Hindlimb muscle (tissue), 1 donor: ENCODE measurements around the gene AP2A1. TPM values are rescaled to one million over a fixed set of nuclear protein-coding genes. Genes with fewer than 3 reads are reported as not detected.
A peak's percentile ranks its signal among the peaks of the same experiment; 100 is the strongest.

ENCODE experiments used
- DNase-seq: peaks from one replicate; pipeline ENCODE4 v3.0.0-alpha.2; 2013
- polyA plus RNA-seq: library from polyadenylated mRNA; unstranded; fragments of 120-200 nt; gene quantifications from one replicate; pipeline ENCODE4 v1.2.1, GENCODE V29; 2013; ENCODE audit not compliant: insufficient read length

AP2A1 gene
- polyA plus RNA-seq, 1 donor: 68.3 TPM

DNA sequence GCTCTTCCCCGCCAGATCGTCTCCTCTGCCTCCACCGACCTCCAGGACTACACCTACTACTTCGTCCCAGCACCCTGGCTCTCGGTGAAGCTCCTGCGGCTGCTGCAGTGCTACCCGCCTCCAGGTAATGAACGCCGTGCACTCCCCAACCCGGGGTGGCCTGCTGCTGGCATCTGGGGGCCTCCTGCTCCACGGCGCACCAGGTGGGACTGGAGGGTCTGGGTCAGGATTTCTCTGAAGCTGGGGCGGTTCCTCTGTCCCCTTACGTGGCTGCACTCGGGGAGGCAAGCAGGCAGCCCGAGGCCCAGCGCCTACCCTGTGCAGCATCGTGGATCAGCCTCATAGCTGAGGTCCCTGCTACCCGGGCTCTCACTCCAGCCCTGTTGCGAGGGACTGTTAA lies 28.8 kb downstream of the AP2A1 start:
- no peak for DNase-seq

DNA sequence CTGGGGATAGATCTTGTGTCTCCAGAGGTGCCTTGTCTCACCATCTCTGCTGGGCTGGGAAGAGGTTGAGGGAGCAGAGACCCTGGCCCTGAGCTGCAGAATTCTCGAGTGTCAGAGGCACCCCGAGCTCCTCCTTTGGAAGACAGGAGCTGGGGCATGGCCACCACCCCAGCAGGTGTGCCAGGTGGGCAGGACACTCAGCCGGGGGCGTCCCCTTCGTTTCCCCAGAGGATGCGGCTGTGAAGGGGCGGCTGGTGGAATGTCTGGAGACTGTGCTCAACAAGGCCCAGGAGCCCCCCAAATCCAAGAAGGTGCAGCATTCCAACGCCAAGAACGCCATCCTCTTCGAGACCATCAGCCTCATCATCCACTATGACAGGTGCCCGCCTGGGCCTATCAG lies 31.8 kb downstream of the AP2A1 start:
- DNase-seq: no peak

DNA sequence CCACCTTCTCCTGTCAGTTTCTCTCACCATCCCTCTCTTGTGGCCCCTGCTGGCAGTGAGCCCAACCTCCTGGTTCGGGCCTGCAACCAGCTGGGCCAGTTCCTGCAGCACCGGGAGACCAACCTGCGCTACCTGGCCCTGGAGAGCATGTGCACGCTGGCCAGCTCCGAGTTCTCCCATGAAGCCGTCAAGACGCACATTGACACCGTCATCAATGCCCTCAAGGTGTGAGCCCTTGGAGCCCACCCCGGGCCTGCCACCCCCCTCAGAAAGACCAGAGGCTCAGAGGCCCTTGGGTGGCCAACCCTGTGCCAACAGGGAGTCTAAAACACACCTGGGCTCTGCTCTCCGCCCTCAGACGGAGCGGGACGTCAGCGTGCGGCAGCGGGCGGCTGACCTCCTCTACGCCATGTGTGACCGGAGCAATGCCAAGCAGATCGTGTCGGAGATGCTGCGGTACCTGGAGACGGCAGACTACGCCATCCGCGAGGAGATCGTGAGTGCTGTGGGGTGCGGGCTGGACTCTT lies 32.5 kb downstream of the AP2A1 start:
- no peak for DNase-seq

DNA sequence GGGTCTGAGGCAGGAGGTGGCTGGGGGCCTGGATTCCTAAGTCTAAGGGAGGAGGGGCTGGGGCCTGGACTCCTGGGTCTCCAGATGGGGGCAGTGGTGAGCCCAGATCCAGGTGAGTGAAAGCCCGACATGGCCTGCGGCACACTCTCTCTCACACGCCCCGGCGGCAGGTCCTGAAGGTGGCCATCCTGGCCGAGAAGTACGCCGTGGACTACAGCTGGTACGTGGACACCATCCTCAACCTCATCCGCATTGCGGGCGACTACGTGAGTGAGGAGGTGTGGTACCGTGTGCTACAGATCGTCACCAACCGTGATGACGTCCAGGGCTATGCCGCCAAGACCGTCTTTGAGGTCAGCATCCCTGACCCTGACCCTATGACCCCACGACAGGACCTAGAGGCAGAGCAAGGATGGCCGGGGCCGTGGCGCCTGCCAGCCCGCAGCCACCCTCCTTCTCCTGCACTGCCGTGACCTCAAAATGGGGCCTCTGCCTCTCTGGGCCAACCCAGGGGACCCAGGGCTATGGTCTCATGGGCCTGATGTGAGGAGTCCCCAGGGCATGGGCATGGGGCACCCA lies 33.1 kb downstream of the AP2A1 start:
- no peak for DNase-seq

DNA sequence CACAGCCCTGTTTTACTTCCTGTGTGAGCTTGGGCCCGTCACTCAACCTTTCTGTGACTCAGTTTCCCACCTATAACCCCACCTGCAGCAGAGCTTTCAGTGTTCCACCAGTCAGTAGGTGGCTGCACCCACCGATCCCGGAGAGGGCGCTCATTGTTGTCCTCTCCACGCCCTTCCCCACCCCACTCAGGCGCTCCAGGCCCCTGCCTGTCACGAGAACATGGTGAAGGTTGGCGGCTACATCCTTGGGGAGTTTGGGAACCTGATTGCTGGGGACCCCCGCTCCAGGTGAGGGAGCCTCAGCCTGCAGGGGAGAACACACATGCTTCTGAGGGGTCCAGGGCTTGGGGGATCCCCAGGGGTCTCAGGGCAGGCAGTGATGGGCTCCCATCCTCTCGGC lies 34.0 kb downstream of the AP2A1 start:
- no peak for DNase-seq

DNA sequence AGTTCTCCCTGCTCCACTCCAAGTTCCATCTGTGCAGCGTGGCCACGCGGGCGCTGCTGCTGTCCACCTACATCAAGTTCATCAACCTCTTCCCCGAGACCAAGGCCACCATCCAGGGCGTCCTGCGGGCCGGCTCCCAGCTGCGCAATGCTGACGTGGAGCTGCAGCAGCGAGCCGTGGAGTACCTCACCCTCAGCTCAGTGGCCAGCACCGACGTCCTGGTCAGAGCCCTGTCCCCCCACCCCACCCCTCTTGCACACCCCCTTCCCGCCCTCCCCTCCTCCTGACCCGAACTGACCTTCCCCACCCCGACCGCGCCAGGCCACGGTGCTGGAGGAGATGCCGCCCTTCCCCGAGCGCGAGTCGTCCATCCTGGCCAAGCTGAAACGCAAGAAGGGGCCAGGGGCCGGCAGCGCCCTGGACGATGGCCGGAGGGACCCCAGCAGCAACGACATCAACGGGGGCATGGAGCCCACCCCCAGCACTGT lies 34.6 kb downstream of the AP2A1 start:
- no peak for DNase-seq

DNA sequence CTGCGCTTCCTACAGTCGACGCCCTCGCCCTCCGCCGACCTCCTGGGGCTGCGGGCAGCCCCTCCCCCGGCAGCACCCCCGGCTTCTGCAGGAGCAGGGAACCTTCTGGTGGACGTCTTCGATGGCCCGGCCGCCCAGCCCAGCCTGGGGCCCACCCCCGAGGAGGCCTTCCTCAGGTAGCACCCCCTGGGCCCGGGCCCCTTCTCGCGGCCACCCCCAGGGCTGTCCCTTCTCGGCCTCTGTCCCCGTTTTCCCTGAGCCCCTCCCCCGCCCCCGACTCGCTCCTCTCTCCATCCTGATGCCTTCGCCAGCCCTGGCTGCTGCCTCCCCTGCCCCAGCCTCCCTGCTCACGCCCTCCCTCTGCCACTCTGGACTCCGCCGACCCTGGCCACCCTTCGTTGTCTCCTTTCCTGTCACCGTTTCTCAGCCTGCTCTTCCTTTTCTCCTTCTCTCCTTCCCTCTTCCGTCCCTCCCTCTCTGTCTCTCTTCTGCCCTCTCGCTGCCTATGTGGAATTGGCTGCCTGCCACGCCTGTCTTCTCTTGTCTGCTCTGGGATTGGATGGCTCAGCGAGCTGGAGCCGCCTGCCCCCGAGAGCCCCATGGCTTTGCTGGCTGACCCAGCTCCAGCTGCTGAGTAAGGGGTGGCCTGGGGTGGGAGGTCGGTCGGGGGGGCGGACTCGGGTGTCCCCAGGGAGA lies 35.3 kb downstream of the AP2A1 start:
- DNase-seq: peak; percentile 90

DNA sequence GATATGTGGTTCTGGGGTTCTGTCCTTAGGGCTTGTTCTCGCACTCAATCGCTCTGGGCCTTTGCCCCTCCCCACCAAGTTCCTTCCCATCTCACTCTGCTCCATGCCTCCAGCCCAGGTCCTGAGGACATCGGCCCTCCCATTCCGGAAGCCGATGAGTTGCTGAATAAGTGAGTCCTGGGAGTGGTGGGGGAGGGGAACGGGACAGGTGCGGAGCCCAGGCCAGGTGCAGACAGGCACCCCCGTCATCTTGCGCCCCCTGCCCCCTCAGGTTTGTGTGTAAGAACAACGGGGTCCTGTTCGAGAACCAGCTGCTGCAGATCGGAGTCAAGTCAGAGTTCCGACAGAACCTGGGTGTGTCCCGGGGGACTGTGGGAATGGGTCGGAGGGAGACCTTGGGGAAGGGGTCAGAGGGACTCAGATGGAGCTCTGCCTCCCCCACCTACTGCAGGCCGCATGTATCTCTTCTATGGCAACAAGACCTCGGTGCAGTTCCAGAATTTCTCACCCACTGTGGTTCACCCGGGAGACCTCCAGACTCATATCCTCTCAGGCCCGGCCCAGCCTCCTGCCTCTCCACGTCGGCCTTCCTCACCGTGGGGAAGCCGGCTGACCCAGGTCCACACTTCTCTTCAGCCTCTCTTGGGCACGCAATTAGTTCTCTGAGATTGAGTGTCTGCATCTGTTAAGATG lies 36.2 kb downstream of the AP2A1 start:
- no peak for DNase-seq

DNA sequence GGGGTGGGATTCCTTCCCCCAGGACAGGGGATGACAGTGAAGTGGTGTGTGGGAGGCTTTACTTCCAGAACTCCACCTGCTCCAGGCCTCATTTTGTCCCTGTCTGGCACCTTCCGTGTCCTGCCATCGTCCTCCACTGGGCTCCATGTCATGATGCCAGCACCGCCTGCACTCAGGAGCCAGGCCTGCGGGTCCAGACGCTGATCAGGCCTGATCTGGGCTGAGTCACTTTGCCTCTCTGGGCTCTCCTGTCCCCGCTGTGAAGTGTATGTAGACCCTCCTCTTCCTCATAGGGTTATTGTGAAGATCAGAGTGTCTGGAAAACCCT lies 36.7 kb downstream of the AP2A1 start:
- no peak for DNase-seq

DNA sequence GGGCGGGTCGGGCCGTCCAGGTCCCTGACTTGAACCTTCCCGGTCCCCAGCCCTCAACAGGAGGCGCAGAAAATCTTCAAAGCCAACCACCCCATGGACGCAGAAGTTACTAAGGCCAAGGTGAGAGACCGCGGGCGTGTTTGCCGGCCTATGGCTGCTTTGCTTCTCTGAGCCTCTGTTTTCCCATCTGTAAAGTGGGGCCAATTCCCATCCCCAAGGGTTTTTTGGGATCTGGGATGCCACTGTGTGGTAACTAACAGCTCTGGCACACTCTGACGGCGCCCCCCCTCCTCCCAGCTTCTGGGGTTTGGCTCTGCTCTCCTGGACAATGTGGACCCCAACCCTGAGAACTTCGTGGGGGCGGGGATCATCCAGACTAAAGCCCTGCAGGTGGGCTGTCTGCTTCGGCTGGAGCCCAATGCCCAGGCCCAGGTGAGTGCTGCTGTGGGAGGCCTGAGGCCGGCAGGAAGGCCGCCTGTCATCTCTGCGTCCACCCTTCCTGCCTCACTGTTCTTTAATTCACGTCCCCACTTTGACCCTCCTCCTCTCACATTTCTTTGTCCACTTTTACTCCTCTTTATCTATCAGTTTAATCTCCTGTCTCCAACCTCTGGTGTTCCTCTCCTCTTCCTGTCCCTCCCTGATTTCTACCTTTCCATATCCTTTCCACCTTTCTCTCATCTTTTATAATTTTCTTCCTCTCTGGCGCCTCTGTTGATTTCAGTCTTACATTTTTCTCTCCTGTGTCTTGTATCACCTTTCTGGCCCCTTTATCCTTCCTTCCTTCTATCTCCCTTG lies 39.2 kb downstream of the AP2A1 start:
- DNase-seq: no peak

DNA sequence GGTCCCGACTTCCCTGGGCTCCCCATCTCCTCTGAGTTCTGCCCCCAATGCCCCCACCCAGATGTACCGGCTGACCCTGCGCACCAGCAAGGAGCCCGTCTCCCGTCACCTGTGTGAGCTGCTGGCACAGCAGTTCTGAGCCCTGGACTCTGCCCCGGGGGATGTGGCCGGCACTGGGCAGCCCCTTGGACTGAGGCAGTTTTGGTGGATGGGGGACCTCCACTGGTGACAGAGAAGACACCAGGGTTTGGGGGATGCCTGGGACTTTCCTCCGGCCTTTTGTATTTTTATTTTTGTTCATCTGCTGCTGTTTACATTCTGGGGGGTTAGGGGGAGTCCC lies 39.8 kb downstream of the AP2A1 start:
- no peak for DNase-seq

DNA sequence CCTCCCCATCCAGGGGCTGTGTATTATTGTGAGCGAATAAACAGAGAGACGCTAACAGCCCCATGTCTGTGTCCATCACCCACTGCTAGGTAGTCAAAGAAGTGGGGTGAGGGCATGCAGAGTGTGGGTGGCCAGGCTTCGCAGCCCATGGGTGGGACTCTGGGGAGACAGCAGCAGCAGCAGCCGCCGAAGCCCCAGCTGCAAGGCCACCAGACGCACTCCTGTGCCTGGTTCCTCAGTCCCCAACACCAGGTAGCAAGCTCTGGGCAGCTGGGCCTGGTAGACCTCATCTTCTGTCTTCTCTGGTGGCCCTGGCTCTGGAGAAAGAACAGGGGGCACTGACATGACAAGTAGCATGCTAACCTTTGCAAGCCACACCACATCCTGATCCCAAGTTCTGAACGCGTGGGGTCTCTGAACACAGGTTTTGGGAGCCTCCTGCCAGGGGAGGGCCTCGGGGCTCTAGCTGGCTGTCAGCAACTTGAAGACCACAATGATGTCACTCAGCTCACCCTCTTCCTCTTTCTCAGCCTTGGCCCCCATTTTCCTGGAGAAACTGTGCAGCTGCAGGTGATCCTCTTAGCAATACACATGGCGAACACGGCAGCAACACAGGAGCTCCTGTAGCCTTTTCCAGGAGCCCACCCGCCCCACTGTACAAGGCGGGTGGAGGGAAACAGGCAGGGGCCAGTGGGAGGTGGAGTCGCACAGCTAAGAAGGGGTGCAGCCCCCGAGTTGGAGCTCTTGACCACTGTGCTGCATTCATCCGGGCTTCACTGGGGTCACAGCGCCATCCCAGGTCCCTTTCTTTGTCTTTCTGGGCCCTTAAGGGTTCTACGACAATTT lies 40.5 kb downstream of the AP2A1 start:
- no peak for DNase-seq

DNA sequence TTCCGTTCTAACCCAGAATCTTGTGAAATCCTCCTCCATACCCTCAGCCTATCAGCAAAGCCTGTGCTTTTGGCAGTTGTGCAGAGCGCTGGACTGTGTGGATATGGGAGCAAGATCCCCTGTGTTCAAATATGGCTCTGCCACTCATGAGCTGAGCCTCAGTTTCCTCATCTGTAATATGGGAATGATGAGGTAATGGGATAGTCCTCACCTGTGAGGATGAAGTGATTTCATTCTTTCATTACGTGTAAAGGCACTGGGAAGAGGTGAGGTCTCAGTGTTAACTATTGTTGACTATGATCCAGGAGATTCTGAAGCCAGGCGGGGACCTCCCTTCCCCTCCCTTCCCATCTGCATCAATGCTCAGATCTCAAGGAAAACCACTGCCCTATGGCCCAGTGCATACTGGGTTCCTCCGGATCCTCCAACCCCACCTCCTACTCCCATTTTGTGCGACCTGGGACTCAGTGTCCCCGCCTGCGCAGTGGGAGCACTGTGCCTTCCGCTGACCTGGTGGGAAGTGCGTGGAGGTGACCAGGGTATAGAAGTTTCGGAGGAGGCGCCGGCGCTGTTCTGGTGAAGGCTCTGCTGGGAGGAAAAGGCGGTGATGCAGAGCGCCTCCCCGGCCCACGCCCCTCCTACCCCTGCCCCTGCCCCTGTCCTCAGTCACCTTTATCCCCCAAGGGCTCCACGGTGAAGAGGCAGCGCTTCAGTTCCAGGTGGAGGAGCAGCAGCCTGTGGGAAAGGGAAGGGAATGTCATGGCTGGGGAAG lies 41.3 kb downstream of the AP2A1 start:
- no peak for DNase-seq

DNA sequence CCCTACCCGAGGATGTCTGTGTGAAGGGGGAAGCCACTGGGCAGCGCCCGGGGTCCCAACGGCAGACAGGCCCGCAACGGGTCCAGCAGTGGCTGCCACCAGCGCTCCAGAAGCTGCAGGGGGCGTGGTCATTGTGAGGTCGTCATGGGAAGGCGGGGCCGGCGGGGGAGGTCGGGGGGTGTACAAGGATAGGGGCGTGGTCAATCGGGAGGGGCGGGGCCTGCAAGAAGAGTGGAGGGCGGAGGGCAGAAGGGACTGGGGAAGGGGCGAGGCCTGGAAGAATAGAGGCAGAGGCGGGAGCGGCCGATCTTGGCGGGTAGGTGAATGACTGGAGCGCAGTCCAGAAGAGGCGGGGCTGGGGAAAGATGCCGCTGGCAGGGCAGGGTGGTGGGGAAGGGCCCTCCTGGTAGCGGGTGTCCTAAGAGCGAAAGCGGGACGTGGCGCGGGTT lies 41.9 kb downstream of the AP2A1 start:
- peak; percentile 89 for DNase-seq

DNA sequence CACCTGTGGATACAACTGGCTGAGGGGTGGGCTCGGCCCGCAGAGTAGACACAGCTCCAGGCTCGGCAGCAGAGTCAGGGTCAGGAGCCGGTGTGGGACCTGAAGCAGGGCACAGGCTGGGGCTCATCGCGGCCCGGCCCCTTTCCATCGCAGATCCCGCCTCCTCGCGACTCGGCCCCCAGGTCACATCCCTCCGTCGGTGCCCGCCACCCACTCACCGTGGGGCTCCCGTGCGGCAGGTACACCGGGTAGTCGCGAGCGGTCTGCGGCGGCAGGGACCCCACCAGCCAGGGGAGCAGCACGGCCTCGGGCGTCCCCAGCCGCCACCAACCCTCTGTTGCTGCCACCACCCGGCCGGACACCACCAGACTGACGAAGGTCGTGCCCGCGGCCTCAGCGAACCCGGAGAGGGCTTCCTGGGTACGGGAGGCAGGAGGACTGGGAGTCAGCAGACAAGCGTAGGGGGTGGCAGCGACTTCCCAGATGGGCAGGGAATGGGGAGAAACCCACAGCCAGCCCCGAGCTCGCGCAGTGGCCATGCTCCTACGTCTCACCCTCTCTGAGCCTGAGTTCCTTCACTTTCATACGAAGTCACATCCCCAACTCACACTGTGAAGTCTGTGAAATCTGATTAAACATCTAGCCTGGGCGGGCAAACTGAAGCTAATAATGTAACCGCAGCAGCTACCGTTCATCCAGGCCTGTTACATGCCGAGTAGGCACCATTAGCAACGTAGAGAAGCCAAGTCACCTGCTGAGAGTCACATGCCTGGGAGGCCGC lies 42.5 kb downstream of the AP2A1 start:
- no peak for DNase-seq

DNA sequence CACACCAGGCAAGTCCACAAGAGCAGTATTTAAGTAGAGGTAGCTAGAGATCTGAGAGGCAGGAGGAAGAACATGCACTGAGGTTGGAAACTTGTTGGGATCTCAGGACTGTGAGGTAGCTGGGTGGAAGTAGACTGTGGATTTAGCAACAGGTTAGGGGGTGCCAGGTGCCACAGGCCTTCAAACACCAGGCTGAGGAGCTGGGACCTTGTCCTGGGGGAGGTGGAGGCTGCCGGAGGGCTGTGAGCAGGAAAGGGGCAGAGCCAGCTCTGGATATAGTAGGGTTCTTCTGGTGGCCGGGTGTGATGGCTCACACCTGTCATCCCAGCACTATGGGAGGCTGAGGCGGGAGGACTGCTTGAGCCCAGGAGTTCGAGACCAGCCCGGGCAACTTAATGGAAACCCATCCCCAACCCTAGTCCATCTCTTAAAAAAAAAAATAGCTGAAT lies 43.2 kb downstream of the AP2A1 start:
- no peak for DNase-seq

DNA sequence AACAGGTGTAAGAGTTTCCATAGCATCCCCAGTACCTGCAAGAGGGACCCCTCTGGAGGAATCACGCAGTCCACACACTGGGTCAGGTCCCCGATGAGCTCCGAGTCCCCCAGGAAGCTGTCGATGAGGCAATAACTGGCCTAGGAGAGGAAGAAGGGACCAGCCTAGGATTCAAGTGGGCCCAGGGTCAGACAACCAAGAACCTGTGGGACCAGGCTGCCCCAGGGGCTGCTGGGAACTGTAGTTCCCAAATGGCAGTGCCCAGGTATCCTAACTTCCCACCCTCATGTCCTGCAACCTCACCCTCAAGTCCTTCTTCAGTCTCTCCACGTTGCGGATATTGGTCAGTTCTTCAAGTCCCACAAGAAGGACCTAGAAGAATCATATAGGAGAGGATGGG lies 44.5 kb downstream of the AP2A1 start:
- DNase-seq: no peak

DNA sequence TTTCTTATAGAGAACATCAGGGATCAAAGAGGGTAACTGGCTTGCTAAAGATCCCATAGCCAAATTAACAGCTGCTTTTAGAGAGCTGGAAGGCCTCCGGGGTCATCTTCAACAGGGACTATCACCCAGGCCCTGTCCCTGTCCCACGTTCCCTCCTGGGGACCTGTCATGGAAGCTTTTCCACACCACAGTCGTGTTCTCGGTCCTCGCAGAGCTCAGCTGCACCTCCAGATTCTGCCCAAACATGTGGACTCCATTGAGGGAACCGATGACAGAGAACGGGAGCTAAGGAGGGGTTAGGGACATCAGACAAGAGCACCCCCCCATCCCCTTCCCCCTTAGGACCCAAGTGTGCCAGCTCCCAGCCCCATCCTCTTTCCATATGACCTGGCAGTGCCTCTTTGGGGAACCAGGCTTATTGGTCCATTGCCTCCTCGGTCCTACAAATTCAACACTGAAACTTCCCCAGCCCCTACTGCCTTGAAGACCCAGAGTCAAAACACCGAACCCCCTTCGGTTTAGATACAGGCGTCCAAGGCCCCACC lies 45.7 kb downstream of the AP2A1 start:
- DNase-seq: no peak

DNA sequence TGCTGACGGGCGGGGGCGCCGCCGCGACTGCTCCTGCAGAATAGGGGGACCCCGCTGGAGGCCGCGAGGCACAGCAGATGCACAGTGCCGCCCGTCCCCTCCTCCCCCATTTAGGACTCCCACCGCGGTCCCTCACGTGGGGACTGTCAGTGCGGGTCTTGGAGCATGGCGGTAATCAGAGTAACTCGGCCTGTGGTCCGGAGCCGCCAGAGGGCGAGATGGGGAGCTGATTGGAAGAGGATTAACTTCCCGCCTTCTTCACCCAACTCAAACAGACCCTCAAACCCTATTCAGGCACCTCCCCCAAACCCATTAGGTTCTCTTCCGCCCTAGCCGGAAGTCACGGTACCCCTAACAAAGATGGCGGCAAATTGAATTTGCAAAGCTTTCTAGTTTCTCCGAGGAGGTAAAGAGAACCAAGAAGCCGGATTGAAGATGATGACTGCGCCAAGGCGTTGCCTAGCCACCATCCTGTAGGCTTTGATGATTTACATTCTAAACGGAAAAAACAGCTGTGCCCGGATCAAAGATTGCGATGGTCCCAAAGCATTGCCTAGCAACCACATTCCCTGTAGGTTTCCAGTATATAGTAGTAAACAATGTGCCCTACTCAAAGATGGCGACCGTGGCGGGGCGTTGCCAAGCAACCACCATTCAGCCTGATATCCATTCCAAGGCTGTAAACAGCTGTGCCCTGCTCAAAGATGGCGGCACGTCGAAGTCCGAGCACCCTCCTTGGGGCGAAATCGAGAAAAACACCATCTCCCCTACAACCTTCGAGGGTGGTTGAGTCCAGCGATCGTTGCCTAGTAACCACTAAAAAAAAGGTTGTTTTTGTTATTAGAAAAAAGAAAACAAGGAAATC lies 46.4 kb downstream of the AP2A1 start, which contains the start of gene FUZ:
Gene FUZ, minus strand, starts transcription at position 296 of the 865 bp plus-strand sequence. Its CDS starts 186 bp downstream, at position 110.
- DNase-seq: peak; percentile 98
